G401 (cell line): Measurements from ENCODE around the gene CETP. TPM values are rescaled to one million over a fixed set of nuclear protein-coding genes. Genes with fewer than 3 reads are reported as not detected.
"Not testable (repeated sequence)": the region's sequence is repeated elsewhere in the genome, so short reads cannot be mapped to it uniquely, and the experiment has no call there.

Source experiments
- DNase-seq: peaks from one replicate; pipeline ENCODE4 v3.0.0-alpha.2; 2015; ENCODE audit warnings: low spot score
- in situ Hi-C: cut with HindIII; loops from 2 replicates; pipeline ENCODE4 v1.10.0; 2016; ENCODE audit warnings: low sequenced_read_pairs, mixed read lengths
- total RNA-seq: library from RNA; depleted of rRNA; stranded (reverse); fragments of >200 nt; shearing (Covaris generic); gene quantifications from 2 replicates; pipeline ENCODE4 v1.2.3, GENCODE V29; 2014

Gene CETP
- total RNA-seq, 1 experiment from 2014 or later: not detected

- DNase-seq: no peak
- in situ Hi-C loops: no loop called here
These were observed 42.9 kb downstream of the CETP start for GRCh38 chr16:57004387-57005250.

- in situ Hi-C loops, DNase-seq: not testable (repeated sequence)
These were observed 43.8 kb downstream of the CETP start for GRCh38 chr16:57005597-57005996.

GRCh38 chr16:57007050-57007449 is 45.3 kb downstream of the CETP start:
- DNase-seq: no peak
- in situ Hi-C loops: no loop called here

GRCh38 chr16:57007530-57007929 is 45.8 kb downstream of the CETP start:
- DNase-seq: no peak
- in situ Hi-C loops: no loop called here

- in situ Hi-C loops: no loop called here
- no peak for DNase-seq
These were observed 46.7 kb downstream of the CETP start for GRCh38 chr16:57008440-57008839.

- no peak for DNase-seq
- in situ Hi-C loops: no loop called here
These were observed 48.0 kb downstream of the CETP start for GRCh38 chr16:57009643-57010170.

- in situ Hi-C loops: no loop called here
- DNase-seq: no peak
These were observed 50.6 kb downstream of the CETP start for GRCh38 chr16:57012353-57012752.

- DNase-seq: no peak
- in situ Hi-C loops: no loop called here
These were observed 51.5 kb downstream of the CETP start for GRCh38 chr16:57013229-57013628.

- in situ Hi-C loops: no loop called here
- no peak for DNase-seq
These were observed 52.2 kb downstream of the CETP start for GRCh38 chr16:57013902-57014301.

- in situ Hi-C loops: no loop called here
- DNase-seq: no peak
These were observed 54.6 kb downstream of the CETP start for GRCh38 chr16:57016301-57016700.

- no peak for DNase-seq
- in situ Hi-C loops: no loop called here
These were observed 55.1 kb downstream of the CETP start for GRCh38 chr16:57016831-57017230.

GRCh38 chr16:57017251-57017650 is 55.5 kb downstream of the CETP start:
- no peak for DNase-seq
- in situ Hi-C loops: no loop called here

- in situ Hi-C loops: no loop called here
- no peak for DNase-seq
These were observed 58.0 kb downstream of the CETP start for GRCh38 chr16:57019746-57020145.

GRCh38 chr16:57020651-57021050 is 58.9 kb downstream of the CETP start:
- DNase-seq: no peak
- in situ Hi-C loops: no loop called here

- DNase-seq: no peak
These were observed 60.0 kb downstream of the CETP start for GRCh38 chr16:57021757-57022156.

GRCh38 chr16:57022445-57022844 is 60.7 kb downstream of the CETP start:
- in situ Hi-C loops: no loop called here
- DNase-seq: no peak

More at GRCh38 chr16:57021757-57022156, 60.0 kb downstream of the CETP start:
- in situ Hi-C loops: no loop called here

GRCh38 chr16:57023541-57024249 is 61.9 kb downstream of the CETP start:
- DNase-seq: no peak
- in situ Hi-C loops: no loop called here

- no peak for DNase-seq
- in situ Hi-C loops: no loop called here
These were observed 63.3 kb downstream of the CETP start for GRCh38 chr16:57024894-57025680.

GRCh38 chr16:57025941-57026777 is 64.4 kb downstream of the CETP start:
- DNase-seq: no peak

More at GRCh38 chr16:57025941-57026777, 64.4 kb downstream of the CETP start:
- in situ Hi-C loops: no loop called here
